ENCODE data around the gene KCNH2.

GRCh38 chr7:150979713-150980390, 1.7 kb upstream of the KCNH2 start:
- TF ChIP-seq CTCF (IDR thresholded peaks at IDR 0.05; ENCODE audit: low read depth, low read length) (no peak), POLR2A (IDR thresholded peaks at IDR 0.05; ENCODE audit: extremely low read depth, insufficient read length) (no peak), MAX (IDR thresholded peaks at IDR 0.05; ENCODE audit: low read depth, low read length) (no peak)
